Heart left ventricle (tissue), 13 donors: ENCODE measurements around the gene TNS3.

ENCODE experiments used
- CTCF ChIP-seq, 12 donors: fragments of 200-600 bp; sonication (generic) in 4 of 12; IDR thresholded peaks; one replicate each; pipeline versions ENCODE4 v1.5.0 to v1.8.0; 2018 to 2022; ENCODE audit warnings: antibody characterized with exemption in 12 of 12, mild to moderate bottlenecking in 5 of 12
- POLR2A ChIP-seq, 2 donors: fragments of 450-650 bp; IDR thresholded peaks; one replicate each; pipeline ENCODE4 v1.6.1; 2017; ENCODE audit warnings: antibody characterized with exemption in 2 of 2, mild to moderate bottlenecking in 2 of 2, moderate library complexity in 2 of 2
- donor health status: ischemic (EF 13 %, LVEDD 7.1; RV severe dilation, severe dysfunction).
- donor health status: DM: no; HTN: yes; CAD: no.
- donor health status: DM: no; HTN: no; CAD: no.
- donor health status: ischemic (EF 25% LVEDD 6.9; RV normal size, moderate dysfunction).
- donor health status: ischemic (EF 25% LVEDD 5.7; RV mildly dilated, moderate dysfunction).
- donor health status: ischemic (EF 35%, LVEDD 5.7; RV mildly dilated, moderate dysfunction).
- donor health status: nonischemic (EF 11% LVEDD 7.7; RV severe dilation, severe dysfunction).
- donor health status: DM: yes; HTN: yes; CAD: no.
- donor health status: PGD.
- donor health status: ischemic (EF 29% LVEDD 5.4; RV normal size, mild dysfunction).
- donor health status: nonischemic (EF 23%, LVEDD 6.1; RV moderate dilation, normal function).

GRCh38 chr7:47557694-47558670 is 23.9 kb downstream of the TNS3 start:
- TF ChIP-seq CTCF (IDR thresholded peaks at IDR 0.05) (no peak), POLR2A (IDR thresholded peaks at IDR 0.05) (no peak)
